GM04503 (cell line): Measurements from ENCODE around the gene EXOC3L1.

Experiments used
- DNase-seq: peaks from one replicate; pipeline ENCODE4 v3.0.0-alpha.2; 2012; ENCODE audit warnings: low read depth

EXOC3L1 gene

GRCh38 chr16:67190041-67190440 lies at the start of gene EXOC3L1:
Gene EXOC3L1 (minus strand): TSS chr16:67190136. CDS start chr16:67189676, 460 bp downstream.
- DNase-seq = no peak

GRCh38 chr16:67238806-67239470 lies 49.0 kb upstream of the EXOC3L1 start:
- no peak for DNase-seq

- no peak for DNase-seq
These were observed 48.3 kb upstream of the EXOC3L1 start for GRCh38 chr16:67238278-67238575.

GRCh38 chr16:67237396-67238277 lies 47.7 kb upstream of the EXOC3L1 start:
- DNase-seq = no peak

GRCh38 chr16:67236563-67237395 lies 46.8 kb upstream of the EXOC3L1 start:
- no peak for DNase-seq

GRCh38 chr16:67235816-67236562 lies 46.1 kb upstream of the EXOC3L1 start:
- DNase-seq = no peak

GRCh38 chr16:67234180-67234597 lies 44.3 kb upstream of the EXOC3L1 start:
- no peak for DNase-seq

GRCh38 chr16:67233596-67233995 lies 43.7 kb upstream of the EXOC3L1 start:
- DNase-seq = no peak

GRCh38 chr16:67230809-67231660 lies 41.1 kb upstream of the EXOC3L1 start:
- DNase-seq = no peak

GRCh38 chr16:67229906-67230808 lies 40.2 kb upstream of the EXOC3L1 start:
- no peak for DNase-seq

- DNase-seq = no peak
These were observed 39.0 kb upstream of the EXOC3L1 start for GRCh38 chr16:67228905-67229304.

GRCh38 chr16:67228034-67228785 lies 38.3 kb upstream of the EXOC3L1 start:
- DNase-seq = no peak

GRCh38 chr16:67227567-67227921 lies 37.6 kb upstream of the EXOC3L1 start:
- DNase-seq = no peak

- peak; percentile 92 for DNase-seq
These were observed 37.0 kb upstream of the EXOC3L1 start, which contains the start of gene TMEM208 for GRCh38 chr16:67226804-67227566. Gene TMEM208 (plus strand): TSS chr16:67227130. CDS start chr16:67227219, 89 bp downstream.

GRCh38 chr16:67226295-67226803 lies 36.4 kb upstream of the EXOC3L1 start:
- no peak for DNase-seq

- no peak for DNase-seq
These were observed 34.1 kb upstream of the EXOC3L1 start for GRCh38 chr16:67223992-67224391.

- no peak for DNase-seq
These were observed 26.9 kb upstream of the EXOC3L1 start for GRCh38 chr16:67216612-67217490.
